HG03108 (cell line): ENCODE measurements around the gene DNASE2B.
"Not testable (repeated sequence)": the region's sequence is repeated elsewhere in the genome, so short reads cannot be mapped to it uniquely, and the experiment has no call there.

Source experiments
- ATAC-seq: cut with Tn5 transposase; IDR thresholded peaks from one replicate; pipeline ENCODE4 v1.9.1; 2021; ENCODE audit warnings: moderate library complexity; ENCODE audit not compliant: unreplicated experiment

Gene DNASE2B

GRCh38 chr1:84442747-84443646 lies 44.7 kb downstream of the DNASE2B start:
- ATAC-seq, result not testable (repeated sequence)

DNA sequence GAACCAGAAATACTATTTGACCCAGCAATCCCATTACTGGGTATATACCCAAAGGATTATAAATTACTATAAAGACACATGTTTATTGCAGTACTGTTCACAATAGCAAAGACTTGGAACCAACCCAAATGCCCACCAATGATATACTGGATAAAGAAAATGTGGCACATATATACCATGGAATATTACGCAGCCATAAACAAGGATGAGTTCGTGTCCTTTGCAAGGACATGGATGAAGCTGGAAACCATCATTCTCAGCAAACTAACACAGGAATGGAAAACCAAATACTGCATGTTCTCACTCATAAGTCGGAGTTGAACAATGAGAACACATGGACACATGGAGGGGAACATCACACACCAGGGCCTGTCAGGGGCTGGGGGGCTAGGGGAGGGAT lies 50.4 kb downstream of the DNASE2B start:
- not testable (repeated sequence) for ATAC-seq

GRCh38 chr1:84450910-84451309 lies 52.6 kb downstream of the DNASE2B start:
- no peak for ATAC-seq

- ATAC-seq, result no peak
Observed at GRCh38 chr1:84452436-84452835, 54.2 kb downstream of the DNASE2B start.

DNA sequence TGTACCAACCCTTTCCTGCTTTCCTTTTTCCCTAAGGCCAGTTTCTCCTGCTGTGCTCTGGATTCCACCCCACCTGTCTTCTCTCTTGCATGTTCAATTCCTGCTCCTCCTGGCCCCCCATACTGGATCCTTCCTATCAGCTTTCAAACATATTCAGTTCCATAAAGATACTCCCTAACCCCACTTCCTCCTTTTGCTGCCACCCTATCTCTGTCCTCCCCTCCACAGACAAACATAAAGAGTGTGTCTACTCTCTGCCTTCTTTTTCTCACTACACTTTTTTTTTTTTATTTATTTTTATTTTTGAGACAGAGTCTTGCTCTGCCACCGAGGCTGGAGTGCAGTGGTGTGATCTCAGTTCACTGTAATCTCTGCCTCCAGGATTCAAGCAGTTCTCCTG lies 63.8 kb downstream of the DNASE2B start:
- no peak for ATAC-seq
